ENCODE results near the gene JARID2.

The JARID2 gene

DNA sequence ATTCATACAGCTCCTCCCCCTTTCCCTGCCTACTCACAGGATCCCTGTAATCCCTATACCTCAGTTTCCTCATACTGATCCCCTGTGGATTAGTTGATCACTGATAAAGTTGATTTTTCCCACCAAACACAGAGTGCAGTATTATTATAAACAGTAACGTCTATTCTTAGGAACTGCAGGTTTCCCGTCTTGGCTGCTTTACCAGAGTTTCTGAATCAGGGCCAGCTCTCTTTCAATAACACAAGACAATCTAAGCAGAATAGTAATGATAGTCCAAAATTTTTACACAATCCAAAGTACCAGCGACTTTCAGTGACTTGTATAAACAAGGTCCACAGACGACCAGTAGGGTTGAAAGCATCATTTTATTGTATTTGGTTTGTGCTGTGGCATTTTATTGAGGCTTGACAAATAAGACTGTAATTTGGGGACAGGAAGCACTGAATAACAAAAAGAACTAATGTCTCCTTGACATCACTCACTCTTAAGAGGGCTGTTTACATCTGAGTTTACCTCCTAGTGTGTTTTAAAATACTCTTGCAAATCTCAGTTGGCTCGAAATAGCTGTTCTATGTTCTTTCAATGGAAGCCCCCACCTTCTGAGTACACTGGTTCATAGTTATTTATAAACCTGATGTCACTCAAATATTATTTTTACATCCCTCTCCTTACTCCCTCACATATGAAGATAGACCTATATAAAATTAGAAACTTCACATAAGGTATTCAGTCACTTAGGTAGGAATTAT is 6.1 kb upstream of the JARID2 start:
- DNase-seq (ENCODE audit: low read depth) = peak; percentile 39
- TF ChIP-seq, protein P1, sequence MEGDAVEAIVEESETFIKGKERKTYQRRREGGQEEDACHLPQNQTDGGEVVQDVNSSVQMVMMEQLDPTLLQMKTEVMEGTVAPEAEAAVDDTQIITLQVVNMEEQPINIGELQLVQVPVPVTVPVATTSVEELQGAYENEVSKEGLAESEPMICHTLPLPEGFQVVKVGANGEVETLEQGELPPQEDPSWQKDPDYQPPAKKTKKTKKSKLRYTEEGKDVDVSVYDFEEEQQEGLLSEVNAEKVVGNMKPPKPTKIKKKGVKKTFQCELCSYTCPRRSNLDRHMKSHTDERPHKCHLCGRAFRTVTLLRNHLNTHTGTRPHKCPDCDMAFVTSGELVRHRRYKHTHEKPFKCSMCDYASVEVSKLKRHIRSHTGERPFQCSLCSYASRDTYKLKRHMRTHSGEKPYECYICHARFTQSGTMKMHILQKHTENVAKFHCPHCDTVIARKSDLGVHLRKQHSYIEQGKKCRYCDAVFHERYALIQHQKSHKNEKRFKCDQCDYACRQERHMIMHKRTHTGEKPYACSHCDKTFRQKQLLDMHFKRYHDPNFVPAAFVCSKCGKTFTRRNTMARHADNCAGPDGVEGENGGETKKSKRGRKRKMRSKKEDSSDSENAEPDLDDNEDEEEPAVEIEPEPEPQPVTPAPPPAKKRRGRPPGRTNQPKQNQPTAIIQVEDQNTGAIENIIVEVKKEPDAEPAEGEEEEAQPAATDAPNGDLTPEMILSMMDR (conservative IDR thresholded peaks at IDR 0.05; ENCODE audit: low read depth, low read length) = no peak
- no peak overlapping the region for H3K4me3 ChIP-seq (ENCODE audit: low read depth, low read length)

DNA sequence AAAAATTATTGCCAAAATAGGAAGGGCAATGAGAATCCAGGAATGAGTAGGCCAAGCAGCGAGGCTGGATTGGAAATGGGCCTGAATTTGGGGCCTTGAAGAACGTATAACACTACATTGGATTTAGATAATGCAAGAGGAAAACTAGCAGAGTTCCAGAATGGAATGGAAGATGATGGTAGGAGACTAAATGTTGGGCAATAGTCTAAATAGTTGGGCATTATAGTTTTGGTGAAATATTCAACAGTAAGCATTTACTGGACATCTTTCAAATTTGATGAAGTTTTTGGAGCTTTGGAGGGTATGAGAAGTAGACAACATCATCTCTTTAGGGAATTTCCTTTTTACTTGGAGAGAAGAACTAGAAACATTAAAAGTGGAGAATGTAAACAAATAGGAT is 3.4 kb upstream of the JARID2 start:
- H3K4me3 ChIP-seq (ENCODE audit: low read depth, low read length) = no peak overlapping the region
- DNase-seq (ENCODE audit: low read depth) = no peak
- TF ChIP-seq, protein P1 (conservative IDR thresholded peaks at IDR 0.05; ENCODE audit: low read depth, low read length) = no peak

DNA sequence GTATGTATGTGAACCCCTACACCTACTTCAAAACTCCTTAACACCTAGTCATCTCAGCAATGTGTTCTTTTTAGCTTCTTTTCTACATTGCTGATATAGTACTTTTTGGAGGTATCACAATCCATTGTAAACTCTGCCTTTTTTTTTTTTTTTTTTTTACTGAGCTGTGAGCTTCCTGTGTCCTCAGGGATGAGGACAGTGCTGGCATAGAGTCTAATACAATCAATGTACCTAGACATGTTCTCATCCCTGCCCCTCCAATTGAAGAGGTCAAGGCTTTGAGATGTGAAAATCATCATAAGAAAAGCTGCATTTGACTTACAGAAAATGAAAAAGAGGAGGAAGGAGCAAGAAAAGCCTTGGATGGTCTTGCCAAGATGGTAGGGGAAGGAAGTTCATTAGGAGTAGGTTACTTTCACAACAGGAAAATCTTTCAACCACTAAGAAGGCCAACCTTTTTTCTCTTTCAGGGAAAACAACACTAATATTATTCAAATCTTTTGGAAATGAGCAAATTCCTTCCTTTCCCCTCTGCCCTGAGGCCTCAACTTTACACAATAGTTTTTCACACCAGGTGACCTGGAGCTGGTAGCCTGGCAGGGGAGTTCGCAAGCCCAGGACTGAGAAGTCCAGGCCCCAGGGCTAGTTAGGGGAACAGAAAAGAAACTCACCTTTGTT is 2.8 kb upstream of the JARID2 start:
- no peak for DNase-seq (ENCODE audit: low read depth)
- TF ChIP-seq, protein P1 (conservative IDR thresholded peaks at IDR 0.05; ENCODE audit: low read depth, low read length) = no peak
- no peak overlapping the region for H3K4me3 ChIP-seq (ENCODE audit: low read depth, low read length)

- DNase-seq (ENCODE audit: low read depth) = no peak
- H3K4me3 ChIP-seq (ENCODE audit: low read depth, low read length) = peak overlapping the region; percentile 89
- TF ChIP-seq, protein P1 (conservative IDR thresholded peaks at IDR 0.05; ENCODE audit: low read depth, low read length) = no peak
Measured at GRCh38 chr6:15243910-15244619, 1.8 kb upstream of the JARID2 start.

DNA sequence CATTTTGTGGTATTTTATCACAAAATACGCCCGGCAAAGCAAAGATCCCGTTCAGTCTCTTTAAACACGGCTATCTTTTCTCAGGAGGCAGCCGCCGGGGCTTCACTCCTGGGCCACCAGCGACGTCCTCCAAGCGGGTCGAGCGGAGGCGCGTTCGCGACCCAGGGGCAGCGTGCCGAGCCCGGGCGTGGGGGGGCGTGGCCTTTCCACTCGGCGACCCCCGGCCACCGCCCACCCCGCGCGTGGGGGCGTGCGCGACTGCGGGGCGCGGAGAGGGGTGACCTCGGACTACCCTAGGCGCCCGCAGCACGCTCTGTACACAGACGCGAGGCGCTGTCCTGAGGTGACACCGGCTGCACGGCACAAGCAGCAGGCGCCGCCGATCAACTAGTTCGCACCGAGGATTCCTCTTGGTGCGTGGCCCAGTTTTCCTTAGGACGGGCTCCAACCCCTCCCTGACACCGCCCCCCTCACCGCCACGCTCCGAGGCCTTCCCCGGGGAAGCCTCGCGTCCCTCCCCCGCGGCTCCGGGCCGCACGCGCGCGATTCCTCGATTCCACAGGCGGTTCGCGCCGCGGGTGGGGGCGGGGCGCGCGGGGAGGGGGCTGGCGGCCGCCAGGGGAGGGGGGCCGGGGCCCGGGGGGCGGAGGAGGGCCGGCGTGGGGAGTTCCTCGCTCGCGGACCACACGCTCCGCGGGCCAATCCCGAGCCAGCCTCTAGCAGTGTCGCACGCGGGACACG is 1.1 kb upstream of the JARID2 start:
- peak; percentile 61 for DNase-seq (ENCODE audit: low read depth)
- H3K4me3 ChIP-seq (ENCODE audit: low read depth, low read length) = peak overlapping the region; percentile 89

DNA sequence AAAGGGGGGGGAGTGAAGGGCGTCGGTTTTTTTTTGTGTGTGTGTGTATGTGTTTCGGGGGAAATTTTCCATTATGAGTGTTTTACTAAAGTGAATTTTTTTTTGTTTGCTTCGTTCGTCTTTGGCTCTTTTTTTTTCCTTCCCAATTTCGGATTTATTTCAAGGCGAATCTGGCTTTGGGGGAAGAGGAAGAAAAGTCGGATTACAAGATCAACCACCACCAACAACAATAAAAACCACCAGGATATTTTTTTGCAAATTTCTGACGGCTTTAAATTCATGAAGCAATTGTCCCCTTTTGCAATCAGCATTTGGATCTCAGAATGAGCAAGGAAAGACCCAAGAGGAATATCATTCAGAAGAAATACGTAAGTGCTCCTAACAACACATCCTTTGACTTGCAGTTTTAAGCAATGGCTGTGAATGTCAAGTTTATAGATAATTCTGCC is 372 bp downstream of the JARID2 start:
- TF ChIP-seq, protein P1 (conservative IDR thresholded peaks at IDR 0.05; ENCODE audit: low read depth, low read length) = no peak
- H3K4me3 ChIP-seq (ENCODE audit: low read depth, low read length) = peak overlapping the region; percentile 89
- DNase-seq (ENCODE audit: low read depth) = peak; percentile 32

More for the DNA sequence above, 1.1 kb upstream of the JARID2 start:
- TF ChIP-seq, protein P1 (conservative IDR thresholded peaks at IDR 0.05; ENCODE audit: low read depth, low read length) = no peak
